H1 (cell line): ENCODE results near the gene TRAF1. TPM values are rescaled to one million over a fixed set of nuclear protein-coding genes. Genes with fewer than 3 reads are reported as not detected.

Source experiments
- TAF1 ChIP-seq: IDR thresholded peaks from 2 replicates; pipeline ENCODE4 v1.6.1; 2011; ENCODE audit warnings: mild to moderate bottlenecking, low read depth, low read length
- polyA plus RNA-seq, 7 experiments: library from polyadenylated mRNA; depleted of rRNA in 3 of 7; stranded (reverse) in 5 of 7; unstranded in 2 of 7; fragments of >200 nt in 5 of 7; fragments of 200-250 nt in 2 of 7; gene quantifications; 1 replicate in 5 of 7; 2 replicates in 1 of 7; 4 replicates in 1 of 7; pipeline versions ENCODE4 v1.2.1 to v1.2.3, GENCODE V29; 2011 to 2013; ENCODE audit warnings: missing spikeins in 2 of 7, mixed read lengths in 2 of 7
- total RNA-seq: library from RNA; stranded (reverse); fragmentation: NEBNext Ultra II Directional; extraction: Animal tissue kit (Norgen Biotek cat#: 25700); gene quantifications from 2 replicates; pipeline ENCODE4 v1.2.1, GENCODE V29; 2021
- TF ChIP-seq, protein P1 (sequence below): fragments of 300-600 bp; sonication (generic); IDR thresholded peaks from 2 replicates; pipeline ENCODE4 v1.7.1; 2012; ENCODE audit warnings: low read length, moderate library complexity, mild to moderate bottlenecking, inconsistent platforms; ENCODE audit not compliant: insufficient replicate concordance

Gene TRAF1
- total and polyA plus RNA-seq, 2 of the 8 experiments (the other 6 are each of a cell fraction or from before 2014, with no cell fraction given): 1.6 to 3.2 TPM

DNA sequence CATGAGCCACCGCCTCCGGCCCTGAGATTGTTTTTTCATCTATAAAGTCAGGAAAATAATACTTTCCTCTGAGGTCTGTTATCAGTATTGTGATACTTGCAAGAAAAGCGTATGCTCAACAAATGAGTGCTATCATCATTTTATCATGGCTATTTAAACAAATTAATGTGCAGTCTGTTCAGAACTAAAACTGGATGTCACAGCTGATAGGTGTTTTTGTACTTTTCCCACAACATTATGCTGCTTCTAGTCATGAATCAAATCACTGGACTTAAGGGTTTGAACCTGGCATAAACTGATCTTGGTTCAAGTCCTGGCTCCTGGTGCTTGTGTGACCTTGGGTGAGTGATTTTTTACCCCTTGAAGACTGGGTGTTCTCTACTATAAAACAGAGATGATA is 28.2 kb downstream of the TRAF1 start (continued):
- TF ChIP-seq, protein P1, sequence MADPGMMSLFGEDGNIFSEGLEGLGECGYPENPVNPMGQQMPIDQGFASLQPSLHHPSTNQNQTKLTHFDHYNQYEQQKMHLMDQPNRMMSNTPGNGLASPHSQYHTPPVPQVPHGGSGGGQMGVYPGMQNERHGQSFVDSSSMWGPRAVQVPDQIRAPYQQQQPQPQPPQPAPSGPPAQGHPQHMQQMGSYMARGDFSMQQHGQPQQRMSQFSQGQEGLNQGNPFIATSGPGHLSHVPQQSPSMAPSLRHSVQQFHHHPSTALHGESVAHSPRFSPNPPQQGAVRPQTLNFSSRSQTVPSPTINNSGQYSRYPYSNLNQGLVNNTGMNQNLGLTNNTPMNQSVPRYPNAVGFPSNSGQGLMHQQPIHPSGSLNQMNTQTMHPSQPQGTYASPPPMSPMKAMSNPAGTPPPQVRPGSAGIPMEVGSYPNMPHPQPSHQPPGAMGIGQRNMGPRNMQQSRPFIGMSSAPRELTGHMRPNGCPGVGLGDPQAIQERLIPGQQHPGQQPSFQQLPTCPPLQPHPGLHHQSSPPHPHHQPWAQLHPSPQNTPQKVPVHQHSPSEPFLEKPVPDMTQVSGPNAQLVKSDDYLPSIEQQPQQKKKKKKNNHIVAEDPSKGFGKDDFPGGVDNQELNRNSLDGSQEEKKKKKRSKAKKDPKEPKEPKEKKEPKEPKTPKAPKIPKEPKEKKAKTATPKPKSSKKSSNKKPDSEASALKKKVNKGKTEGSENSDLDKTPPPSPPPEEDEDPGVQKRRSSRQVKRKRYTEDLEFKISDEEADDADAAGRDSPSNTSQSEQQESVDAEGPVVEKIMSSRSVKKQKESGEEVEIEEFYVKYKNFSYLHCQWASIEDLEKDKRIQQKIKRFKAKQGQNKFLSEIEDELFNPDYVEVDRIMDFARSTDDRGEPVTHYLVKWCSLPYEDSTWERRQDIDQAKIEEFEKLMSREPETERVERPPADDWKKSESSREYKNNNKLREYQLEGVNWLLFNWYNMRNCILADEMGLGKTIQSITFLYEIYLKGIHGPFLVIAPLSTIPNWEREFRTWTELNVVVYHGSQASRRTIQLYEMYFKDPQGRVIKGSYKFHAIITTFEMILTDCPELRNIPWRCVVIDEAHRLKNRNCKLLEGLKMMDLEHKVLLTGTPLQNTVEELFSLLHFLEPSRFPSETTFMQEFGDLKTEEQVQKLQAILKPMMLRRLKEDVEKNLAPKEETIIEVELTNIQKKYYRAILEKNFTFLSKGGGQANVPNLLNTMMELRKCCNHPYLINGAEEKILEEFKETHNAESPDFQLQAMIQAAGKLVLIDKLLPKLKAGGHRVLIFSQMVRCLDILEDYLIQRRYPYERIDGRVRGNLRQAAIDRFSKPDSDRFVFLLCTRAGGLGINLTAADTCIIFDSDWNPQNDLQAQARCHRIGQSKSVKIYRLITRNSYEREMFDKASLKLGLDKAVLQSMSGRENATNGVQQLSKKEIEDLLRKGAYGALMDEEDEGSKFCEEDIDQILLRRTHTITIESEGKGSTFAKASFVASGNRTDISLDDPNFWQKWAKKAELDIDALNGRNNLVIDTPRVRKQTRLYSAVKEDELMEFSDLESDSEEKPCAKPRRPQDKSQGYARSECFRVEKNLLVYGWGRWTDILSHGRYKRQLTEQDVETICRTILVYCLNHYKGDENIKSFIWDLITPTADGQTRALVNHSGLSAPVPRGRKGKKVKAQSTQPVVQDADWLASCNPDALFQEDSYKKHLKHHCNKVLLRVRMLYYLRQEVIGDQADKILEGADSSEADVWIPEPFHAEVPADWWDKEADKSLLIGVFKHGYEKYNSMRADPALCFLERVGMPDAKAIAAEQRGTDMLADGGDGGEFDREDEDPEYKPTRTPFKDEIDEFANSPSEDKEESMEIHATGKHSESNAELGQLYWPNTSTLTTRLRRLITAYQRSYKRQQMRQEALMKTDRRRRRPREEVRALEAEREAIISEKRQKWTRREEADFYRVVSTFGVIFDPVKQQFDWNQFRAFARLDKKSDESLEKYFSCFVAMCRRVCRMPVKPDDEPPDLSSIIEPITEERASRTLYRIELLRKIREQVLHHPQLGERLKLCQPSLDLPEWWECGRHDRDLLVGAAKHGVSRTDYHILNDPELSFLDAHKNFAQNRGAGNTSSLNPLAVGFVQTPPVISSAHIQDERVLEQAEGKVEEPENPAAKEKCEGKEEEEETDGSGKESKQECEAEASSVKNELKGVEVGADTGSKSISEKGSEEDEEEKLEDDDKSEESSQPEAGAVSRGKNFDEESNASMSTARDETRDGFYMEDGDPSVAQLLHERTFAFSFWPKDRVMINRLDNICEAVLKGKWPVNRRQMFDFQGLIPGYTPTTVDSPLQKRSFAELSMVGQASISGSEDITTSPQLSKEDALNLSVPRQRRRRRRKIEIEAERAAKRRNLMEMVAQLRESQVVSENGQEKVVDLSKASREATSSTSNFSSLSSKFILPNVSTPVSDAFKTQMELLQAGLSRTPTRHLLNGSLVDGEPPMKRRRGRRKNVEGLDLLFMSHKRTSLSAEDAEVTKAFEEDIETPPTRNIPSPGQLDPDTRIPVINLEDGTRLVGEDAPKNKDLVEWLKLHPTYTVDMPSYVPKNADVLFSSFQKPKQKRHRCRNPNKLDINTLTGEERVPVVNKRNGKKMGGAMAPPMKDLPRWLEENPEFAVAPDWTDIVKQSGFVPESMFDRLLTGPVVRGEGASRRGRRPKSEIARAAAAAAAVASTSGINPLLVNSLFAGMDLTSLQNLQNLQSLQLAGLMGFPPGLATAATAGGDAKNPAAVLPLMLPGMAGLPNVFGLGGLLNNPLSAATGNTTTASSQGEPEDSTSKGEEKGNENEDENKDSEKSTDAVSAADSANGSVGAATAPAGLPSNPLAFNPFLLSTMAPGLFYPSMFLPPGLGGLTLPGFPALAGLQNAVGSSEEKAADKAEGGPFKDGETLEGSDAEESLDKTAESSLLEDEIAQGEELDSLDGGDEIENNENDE: no peak
- TF ChIP-seq TAF1: no peak
